NCI-H1694 treated with DMSO at 0.1 percent for 48 hours (cell line): ENCODE measurements around the gene DNAL1.
A peak's percentile ranks its signal among the peaks of the same experiment; 100 is the strongest.
"Not testable (repeated sequence)": the region's sequence is repeated elsewhere in the genome, so short reads cannot be mapped to it uniquely, and the experiment has no call there.

Source experiments
- DNase-seq: peaks from one replicate; lab custom pipeline; 2025; lab: John Stamatoyannopoulos, UW

The DNAL1 gene

DNA sequence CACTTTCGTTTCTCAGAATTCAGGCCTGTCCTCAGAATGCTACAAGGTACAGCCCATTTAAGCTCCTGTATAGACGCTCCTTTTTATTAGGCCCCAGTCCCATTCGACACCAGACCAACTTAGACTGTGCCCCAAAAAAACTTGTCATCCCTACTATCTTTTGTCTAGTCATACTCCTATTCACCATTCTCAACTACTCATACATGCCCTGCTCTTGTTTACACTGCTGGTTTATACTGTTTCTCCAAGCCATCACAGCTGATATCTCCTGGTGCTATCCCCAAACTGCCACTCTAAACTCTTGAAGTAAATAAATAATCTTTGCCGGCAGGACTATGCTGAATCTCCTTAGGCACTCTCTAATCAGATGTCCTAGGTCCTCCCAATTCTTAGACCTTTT is 63.3 kb downstream of the DNAL1 start:
- DNase-seq = not testable (repeated sequence)

DNA sequence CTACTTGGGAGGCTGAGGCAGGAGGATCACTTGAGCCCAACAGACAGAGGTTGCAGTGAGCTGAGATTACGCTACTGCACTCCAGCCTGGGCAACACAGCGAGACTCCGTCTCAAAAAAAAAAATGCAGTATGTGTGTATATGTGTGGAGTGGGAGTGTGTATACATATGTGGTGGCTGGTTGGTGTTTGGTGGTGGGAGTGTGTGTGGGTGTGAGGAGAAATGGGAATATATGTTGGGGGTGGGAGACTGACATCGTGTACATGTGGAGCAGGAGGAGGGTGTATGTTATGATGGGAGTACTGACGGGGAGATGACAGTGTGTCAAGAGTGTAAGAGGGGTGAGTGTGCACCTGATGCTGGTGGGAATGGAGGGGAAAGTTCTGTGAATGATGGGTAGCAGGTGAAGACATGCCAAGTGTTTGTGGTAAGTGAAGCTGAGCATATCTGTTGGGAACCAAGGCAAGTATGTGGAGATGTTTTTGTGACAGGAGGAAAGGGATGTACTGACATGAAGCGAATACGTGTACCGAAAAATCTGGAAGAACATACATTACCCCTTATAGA is 65.2 kb downstream of the DNAL1 start:
- no peak for DNase-seq

DNA sequence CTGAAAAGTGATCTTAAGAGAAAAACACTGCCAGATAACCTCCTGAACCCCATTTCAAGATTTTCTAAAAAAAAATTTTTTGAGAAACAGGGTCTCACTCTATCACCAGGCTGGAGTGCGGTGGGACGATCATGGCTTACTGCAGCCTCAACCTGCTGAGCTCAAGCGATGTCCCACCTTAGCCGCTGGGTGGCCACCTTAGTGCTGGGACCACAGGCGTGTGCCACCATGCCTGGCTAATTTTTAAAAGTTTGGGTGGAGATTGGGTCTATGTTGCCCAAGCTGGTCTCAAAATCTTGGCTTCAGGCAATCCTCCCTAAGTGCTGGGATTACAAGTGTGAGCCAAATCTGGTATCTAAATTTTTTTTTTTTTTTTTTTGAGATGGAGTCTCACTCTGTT is 66.0 kb downstream of the DNAL1 start:
- DNase-seq = no peak

DNA sequence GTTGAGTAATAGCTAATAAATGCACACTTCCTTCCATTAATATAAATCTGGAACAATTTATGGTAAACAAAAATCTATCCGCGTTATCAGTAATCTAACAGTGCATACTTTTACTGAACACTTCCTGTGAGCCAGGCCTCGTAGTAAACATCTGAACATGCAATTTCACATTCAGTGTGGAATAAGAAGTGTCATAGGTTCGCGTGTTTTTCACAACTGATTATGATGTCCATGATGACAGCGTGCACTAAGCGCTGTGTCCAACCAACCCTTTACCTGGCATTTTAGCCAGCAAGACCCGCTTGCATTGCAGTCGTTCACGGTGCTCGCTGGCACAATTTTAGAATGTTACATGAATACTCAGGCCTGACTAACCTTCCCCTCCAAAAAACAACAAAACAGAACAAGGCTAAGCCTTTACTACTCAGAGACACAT is 67.3 kb downstream of the DNAL1 start:
- DNase-seq = no peak

DNA sequence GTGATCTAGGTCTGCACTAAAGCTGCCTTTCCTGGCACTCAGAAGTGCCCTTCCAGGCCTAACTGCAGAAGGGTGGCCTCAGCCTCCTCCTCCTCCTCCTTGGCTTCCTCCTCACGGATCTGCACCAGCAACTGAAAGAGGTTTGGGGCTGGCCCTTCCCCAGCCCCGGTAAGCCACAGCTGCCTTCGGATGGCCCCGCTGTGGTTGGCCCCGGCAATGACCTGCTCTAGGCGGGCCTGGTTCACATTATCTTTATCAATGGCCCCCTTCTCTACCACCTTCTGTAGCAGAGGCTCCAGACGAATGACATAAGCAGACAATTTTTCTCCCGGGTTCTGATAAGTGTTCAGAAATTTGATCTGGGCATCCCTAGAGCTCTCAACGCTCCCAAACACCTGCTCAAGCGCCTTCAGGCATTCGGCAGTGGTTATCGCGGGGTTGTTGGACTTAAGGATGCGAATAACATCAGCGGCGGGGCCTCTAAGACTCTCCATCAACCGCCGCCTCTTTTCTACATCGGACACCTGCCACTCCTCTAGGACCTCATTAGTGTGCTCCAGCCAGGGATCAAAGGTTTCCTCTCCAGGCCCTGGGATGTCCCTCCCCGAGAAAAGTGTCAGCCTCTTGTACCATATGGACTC is 67.9 kb downstream of the DNAL1 start:
- DNase-seq = peak; percentile 23

DNA sequence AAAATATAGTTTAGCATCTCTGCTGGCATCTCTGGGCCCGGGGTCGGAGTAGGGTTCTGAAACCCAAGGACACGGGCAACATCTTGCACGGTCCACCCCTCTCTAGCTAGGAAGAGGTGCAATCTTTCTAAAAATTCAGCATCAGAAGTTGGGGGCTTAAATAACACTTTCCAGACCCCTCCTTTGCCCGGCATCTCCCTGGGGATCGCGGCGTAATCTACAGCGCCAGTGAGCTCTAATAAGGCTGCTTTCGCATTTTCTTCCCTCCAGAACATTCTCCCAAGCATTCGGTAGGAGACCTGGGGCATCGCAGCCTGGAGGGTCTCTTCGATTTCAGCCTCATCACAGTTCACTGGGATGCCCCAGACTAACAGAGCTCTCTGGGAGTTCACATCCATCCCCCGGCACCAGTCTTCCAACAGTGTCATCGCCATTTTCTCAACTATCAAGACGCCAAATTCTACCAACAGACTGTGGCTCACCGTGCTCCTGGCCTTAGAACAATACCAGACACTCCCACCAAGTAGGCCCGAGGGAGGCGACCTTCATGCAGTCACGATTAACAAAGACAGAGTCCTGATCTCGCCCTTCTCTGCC is 68.5 kb downstream of the DNAL1 start:
- DNase-seq = peak; percentile 84

DNA sequence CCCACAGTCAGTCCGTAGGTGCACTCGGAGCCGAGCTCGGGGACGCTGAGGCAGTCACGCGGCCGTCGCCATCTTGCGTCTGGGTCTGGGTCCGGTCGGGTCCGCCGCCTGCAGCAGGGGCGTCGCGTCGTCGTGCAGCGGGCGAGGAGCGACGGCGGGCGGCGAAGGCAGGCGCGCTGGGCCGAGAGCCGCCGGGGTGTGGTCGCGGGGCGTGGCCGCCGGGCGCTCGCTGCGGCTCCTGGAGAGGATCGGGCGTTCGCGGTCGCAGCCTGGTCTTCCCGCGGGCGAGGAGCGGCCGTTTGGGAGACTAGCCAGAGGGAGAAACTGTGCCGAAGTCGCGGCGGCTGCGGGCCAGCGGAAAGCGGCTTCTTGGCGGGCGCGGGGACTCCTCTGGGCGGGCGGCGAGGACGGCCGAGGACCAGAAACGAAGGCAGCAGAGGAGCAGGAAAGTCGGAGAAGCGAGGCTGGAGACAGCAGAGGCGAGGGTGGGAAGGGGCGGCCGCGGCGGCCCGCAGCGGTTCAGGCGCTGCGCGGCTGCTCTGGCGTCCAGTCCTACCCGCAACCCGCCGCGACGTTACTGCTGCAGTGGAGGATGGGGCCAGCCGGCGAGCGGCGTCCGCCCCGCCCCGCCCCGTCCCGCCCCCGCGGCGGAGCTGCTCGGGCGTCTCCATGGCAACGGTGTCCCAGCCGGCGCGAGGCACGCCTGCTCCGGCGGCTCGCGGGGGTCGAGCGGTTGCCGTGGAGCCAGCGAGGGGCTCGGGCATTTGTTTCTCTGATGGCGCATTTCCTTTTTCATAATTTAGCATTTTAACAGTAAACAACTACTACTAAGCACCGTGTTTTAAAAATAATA is 69.2 kb downstream of the DNAL1 start, which contains the start of gene PNMA1:
Gene PNMA1, minus strand, starts transcription at position 582 of the 853 bp plus-strand sequence. CDS start 745 bp downstream, outside the sequence.
- peak; percentile 84 for DNase-seq

DNA sequence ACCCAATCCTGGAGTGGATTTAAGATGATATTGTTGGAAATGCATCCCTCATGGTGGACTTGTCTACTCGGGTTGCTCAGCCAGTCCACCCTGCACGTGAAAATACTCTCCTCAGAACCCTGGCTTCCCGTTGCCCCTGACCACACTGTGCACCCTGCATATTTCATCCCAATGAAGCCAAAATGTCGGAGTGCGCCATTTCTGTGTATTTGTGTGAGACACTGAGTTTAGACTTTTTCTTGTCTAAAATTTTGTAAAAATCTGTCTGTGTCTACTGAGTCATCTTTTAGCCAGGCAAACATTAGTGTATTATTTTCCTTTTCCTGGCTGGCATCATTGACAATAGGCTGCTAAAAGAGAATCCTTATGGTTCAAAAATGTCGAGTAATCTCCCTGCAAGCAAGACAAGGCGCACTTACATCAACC is 69.9 kb downstream of the DNAL1 start:
- DNase-seq = no peak

DNA sequence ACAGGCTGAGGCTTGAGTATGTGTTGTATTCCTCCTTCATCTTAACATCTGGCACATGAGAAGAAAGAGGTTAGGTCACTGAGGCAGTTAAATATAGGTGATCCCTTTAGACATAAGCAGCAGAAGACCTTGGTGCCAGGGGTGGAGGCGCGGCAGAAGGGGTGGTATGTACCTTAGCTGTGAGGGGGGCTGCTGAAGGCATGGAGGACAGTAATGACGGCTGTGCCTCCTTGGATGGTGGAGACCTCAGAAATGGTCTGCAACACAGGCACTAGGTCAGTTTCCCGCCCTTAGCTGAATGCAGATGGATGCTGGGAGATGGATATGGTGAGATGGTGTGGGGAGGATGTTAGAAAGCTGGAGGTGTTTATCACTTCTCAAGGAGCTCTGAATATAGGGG is 70.9 kb downstream of the DNAL1 start:
- no peak for DNase-seq

DNA sequence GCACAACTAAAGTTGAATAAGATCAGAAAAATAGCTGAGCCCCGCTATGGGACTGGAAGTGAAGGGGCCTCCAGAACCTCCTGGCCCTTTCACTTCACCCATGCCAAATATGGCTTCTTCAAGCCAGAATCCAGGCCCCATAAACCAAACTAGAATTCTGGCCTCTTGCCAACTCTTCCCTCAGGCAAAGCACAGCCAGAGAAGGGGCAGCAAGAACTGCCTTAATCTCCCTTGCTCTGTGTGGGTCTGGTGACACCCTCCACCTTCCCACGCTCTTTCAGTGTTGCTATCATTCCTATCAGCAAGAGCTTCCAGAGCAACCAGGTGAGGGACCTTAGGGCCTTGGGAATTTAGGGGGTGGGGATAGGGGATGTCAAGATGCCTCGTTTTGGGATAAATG is 72.5 kb downstream of the DNAL1 start:
- no peak for DNase-seq

DNA sequence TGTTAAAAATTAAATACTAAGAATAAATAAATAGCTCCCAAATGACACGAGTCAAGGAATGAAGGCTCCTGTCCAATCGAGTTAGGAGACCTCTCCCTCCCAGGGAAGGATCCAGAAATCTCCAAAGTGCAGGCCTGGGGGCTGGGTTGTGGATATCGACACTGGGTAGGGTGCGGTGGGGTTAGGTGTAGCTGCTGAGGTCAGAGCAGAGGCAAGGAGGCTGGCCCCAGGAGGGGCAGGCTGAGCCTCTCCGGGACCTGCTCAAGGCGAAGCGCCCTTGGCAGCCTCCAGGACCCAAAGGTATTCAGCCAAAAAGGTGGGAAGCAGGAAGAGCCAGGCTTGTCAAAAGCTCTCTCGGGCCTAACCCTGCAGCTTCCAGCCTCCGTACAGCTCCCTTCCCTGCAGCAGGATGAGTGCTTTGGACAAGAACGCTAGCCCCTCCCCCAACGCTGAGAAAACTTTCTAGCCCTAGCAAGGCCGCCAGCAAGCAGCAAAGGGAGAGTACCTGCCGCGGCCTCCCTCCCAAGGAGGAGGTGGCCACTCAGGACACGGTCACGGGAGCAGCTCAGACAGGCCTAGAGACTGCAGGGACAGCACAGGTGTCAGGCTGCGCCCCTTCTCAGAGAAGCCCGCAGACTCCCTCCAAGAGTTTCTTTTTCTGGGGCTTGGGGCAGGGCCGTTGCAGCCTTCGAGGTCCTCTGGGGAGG is 73.1 kb downstream of the DNAL1 start:
- DNase-seq = no peak

DNA sequence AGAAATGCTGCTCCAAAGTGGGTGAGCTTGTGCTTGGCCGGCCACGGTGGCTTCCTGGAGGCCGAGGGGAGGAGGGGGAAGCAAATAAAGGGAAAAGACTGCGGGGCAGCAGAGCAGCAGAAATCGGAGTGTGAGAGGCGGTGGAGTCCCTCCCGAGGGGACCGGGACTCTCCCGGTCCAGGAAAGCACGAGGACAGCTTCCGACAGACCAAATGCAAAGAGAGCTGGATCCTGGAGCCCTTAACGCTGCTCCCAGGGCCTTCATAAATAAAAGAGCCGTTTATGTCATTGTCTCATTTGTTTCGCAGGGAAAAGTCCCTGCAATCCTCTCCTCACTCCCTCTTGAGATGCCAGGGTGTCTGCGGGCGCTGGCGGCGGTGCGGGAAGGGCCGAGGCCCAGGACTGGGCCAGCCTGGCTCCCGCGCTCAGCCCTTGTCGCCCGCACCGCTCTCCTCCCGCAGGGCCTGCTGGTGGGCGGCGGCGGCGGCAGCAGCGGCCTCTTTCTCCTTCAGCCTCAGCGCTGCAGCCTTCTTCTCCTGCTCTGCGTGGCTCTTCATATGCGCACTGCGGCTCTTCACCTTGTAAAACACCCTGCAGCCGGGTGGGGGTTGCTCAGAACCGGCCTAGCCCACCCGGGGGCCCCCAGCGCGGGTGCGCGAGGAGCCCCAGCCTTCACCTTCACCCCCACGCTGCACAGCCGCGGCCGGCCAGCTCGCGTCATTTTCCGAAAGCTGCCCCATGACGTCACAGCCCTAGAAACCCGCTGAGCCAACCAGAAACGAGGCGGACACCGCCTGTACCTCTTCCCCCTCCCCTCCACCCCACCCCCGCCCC is 73.8 kb downstream of the DNAL1 start:
- DNase-seq = no peak

DNA sequence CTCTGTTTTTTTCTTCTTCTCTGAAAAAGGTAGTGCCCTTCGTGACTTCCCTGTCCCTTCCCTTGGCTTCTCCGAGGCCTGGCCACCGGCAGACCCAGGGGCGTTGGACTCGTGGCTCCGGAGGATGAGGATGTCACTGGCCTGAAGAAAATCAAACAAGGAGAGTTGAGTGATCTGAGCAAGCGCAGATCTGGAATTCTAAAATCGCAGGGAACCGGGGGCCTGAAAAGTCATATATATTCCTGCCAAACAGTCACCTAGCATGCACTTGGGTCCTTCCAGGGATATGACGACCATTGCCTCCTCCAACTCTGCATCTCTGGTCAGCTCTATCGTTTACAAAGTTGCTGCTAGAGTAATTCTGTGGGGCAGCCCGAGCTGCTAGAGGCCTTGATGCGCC is 74.6 kb downstream of the DNAL1 start:
- DNase-seq = no peak

DNA sequence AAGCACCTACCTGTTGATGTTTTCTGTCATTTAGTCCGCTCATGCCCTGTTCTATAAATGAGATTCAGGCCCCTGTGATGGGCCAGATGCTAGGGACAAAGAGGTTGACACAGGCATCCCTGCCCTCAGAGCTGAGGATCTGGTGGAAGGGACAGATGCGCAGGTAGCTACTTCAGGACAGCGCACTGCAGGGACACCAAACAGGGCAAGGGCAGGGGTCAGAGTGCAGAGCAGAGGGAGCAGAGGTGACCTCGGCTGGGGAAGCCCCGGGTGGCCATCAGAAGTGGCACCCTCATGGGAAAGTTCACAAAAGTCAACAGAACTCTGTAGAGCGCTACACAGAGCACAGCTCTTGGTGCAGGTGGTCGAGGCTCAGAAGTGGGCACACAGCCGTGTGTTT is 75.0 kb downstream of the DNAL1 start:
- DNase-seq = no peak

DNA sequence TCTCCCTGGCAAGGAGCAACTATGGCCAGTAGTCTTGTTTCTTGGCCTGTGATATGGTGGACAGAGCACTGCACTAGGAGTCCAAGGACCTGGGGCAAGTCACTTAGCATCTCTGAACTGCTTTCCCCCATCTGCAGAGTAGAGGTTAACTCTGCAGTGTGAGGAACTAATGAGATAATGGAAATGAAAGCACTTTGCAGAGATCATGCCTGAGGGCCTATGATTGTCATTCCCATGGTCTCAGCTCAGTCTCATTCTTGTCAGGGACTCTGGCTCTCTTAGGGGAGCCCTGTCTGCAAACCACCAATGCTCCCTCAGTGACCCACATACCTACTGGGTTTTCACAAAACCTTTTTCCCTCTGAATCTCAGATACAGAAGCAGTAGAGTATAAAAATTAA is 75.8 kb downstream of the DNAL1 start:
- no peak for DNase-seq

DNA sequence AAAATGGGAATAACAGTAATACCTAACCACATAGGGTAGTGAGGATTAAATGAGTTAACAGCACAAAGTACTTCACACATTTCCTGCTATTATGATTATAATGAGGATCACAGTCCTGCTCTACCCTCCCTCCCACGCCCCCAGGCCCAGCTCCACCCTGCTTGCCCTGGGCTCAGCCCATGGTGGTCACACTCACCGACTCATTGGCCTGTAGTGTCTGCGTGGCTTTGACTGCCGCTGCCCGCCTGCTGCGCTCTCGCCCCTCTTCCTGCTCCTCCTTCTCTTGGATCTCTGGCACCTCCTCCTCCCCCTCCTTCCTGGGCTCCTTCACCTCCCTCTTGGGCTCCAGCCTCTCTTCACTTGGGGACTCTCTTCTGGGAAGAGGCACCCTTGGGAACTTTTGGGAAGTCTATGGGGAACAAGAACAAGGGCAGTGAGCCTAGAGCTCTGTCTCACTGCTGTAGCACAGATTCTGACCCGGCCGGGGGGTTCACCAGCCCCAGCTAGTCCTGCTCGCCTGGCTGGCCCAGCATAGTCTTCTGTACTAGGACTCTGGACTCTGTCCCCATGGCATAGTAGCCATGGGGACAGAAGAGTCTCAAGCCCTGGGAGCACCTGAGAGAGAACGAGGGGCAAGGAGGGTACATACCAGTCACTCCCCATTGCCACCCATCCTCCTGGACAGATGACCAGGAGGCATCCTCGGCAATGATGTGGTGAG is 76.5 kb downstream of the DNAL1 start:
- no peak for DNase-seq

DNA sequence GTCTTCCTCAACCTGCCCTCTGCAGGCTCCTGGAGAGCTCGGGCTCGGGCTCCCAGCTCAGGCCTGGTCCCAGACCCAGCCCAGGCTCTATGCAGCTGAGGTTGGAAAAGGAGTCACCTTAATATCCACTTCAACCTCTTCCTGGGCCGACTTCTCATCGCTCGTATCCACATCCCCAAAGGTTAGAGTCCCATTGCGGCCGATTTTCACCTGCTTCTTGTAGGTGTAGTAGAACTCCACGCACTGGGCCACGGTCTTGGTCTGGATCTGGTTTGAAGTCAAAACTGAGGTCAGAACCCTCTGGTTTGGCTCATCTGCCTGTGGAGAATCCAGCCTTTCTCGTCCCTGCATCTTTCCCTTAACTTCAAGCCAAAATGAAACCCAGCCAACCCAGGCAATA is 77.8 kb downstream of the DNAL1 start:
- no peak for DNase-seq

DNA sequence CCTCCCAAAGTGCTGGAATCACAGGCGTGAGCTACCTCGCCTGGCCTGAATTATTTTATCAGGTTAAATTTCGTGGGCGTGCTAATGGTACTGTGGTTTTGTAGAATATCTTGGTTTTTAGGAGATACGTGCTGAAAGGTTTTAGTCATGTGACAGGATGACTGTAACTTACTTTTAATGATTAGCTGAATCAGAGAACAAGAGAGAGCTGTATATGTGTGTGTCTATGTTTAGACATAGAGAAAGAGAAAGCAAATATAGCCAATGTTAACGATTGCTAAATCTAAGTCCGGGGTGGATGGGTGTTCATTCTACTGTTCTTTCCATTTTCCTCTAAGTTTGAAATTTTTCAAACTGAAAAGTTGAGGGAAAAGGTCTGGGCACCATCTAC is 78.6 kb downstream of the DNAL1 start:
- DNase-seq = no peak

DNA sequence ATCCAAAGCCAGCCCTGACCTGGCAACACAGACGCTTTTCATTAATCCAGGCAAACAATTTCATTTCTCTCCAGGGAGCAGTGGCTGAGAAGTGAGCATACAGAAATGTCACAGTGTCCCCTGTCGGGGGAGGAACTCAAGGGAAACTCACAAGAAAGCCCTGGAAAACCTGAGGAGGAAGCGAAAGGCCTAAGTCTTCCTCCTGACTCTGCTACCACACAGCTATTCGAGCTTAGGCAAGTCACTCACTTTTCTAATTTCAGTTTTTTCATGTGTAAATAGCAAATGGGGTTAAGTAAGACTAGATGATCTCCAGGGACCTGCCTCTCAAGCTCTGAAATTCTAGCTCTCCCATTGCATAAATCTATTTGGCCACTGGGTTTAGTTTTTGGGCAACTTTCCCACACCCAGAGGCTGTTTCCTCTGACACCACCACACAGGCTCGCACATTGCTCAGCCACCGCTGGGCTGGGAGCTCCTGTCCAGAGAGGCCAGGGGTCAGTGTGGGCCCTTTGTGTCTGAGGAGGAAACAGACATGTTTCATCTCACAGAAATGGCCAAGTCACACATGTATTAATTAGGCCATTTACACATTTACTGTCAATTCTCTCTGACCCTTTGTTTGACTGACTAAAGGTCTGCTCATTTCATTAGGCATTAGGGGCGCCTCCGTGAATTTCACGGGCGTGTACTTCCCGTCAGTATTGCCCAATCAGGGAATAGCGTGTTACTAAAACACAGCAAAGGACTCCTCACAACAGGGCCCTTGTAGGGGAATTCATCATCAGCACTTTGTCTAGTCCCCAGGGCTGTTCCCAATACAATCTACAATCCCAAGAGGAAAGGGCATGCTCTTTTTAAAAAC is 79.2 kb downstream of the DNAL1 start:
- no peak for DNase-seq

DNA sequence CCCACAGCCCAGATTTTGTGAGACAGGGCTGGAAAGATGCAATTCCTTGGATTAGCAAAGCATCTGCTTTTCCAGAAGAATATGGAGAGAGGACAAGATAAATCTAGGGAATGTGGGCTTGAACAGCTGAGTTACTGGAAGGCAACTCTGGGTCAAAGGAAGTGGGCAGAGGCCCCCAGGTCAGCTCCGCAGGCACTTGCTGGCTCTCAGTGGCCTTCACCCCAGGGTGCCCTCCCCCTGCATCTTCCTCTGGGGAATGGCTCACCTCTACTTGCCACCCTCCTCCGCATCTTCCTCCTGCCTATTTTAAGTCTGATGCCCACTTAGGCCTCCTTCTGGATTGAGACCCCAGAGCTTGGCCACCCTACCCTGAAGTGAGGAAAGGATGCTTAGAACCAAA is 79.9 kb downstream of the DNAL1 start:
- no peak for DNase-seq
